ENCODE measurements around the gene OLFML2A.
"Not testable (repeated sequence)": the region's sequence is repeated elsewhere in the genome, so short reads cannot be mapped to it uniquely, and the experiment has no call there.

DNA sequence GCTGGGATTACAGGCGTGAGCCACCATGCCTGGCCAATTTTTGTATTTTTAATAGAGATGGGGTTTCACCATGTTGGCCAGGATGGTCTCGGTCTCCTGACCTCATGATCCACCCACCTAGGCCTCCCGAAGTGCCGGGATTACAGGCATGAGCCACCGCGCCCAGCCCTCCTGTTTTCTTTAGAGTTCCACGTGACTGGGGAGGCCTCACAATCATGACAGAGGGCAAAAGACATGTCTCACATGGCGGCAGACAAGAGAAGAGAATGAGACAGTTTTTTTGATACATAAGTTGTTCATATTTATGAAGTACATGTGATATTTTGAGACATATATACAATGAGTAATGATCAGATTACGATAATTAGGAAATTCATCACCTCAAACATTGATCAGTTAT, 69.5 kb downstream of the OLFML2A start:
- TF ChIP-seq, protein P1, sequence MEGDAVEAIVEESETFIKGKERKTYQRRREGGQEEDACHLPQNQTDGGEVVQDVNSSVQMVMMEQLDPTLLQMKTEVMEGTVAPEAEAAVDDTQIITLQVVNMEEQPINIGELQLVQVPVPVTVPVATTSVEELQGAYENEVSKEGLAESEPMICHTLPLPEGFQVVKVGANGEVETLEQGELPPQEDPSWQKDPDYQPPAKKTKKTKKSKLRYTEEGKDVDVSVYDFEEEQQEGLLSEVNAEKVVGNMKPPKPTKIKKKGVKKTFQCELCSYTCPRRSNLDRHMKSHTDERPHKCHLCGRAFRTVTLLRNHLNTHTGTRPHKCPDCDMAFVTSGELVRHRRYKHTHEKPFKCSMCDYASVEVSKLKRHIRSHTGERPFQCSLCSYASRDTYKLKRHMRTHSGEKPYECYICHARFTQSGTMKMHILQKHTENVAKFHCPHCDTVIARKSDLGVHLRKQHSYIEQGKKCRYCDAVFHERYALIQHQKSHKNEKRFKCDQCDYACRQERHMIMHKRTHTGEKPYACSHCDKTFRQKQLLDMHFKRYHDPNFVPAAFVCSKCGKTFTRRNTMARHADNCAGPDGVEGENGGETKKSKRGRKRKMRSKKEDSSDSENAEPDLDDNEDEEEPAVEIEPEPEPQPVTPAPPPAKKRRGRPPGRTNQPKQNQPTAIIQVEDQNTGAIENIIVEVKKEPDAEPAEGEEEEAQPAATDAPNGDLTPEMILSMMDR (IDR thresholded peaks at IDR 0.05; ENCODE audit: poor library complexity): not testable (repeated sequence)
- TF ChIP-seq EZH2 (IDR thresholded peaks at IDR 0.05; ENCODE audit: borderline replicate concordance): not testable (repeated sequence)

Measured in hepatocyte (in vitro differentiated cells).